GM18867 (cell line): ENCODE measurements around the gene NBPF11.
"Not testable (repeated sequence)": the region's sequence is repeated elsewhere in the genome, so short reads cannot be mapped to it uniquely, and the experiment has no call there.

Experiments
- ATAC-seq: cut with Tn5 transposase; IDR thresholded peaks from one replicate; pipeline ENCODE4 v1.9.1; 2021; ENCODE audit warnings: mild to moderate bottlenecking, moderate library complexity; ENCODE audit not compliant: unreplicated experiment

Gene NBPF11

GRCh38 chr1:148060294-148060701 is 91.8 kb downstream of the NBPF11 start:
- not testable (repeated sequence) for ATAC-seq

GRCh38 chr1:148057384-148057783 is 94.7 kb downstream of the NBPF11 start:
- ATAC-seq, result not testable (repeated sequence)
